Measurements from ENCODE around the gene RNF223.
A peak's percentile ranks its signal among the peaks of the same experiment; 100 is the strongest.
"Not testable (repeated sequence)": the region's sequence is repeated elsewhere in the genome, so short reads cannot be mapped to it uniquely, and the experiment has no call there.

Gene RNF223

GRCh38 chr1:1074631-1075147 is 583 bp upstream of the RNF223 start:
- DNase-seq (ENCODE audit: low read depth in 2 of 2, low spot score in 1 of 2): no peak

- no peak for DNase-seq (ENCODE audit: low read depth in 2 of 2, low spot score in 1 of 2)
Measured at GRCh38 chr1:1072849-1073742, 1.0 kb downstream of the RNF223 start.

GRCh38 chr1:1072299-1072848 is 1.7 kb downstream of the RNF223 start:
- DNase-seq (ENCODE audit: low read depth in 2 of 2, low spot score in 1 of 2): no peak

GRCh38 chr1:1071486-1072298 is 2.4 kb downstream of the RNF223 start:
- DNase-seq (ENCODE audit: low read depth in 2 of 2, low spot score in 1 of 2): no peak

- no peak for DNase-seq (ENCODE audit: low read depth in 2 of 2, low spot score in 1 of 2)
Measured at GRCh38 chr1:1069711-1070676, 4.1 kb downstream of the RNF223 start.

GRCh38 chr1:1069056-1069710 is 4.9 kb downstream of the RNF223 start:
- peak; percentile 70 to 85 for DNase-seq (ENCODE audit: low read depth in 2 of 2, low spot score in 1 of 2)

GRCh38 chr1:1068517-1069055 is 5.5 kb downstream of the RNF223 start:
- DNase-seq (ENCODE audit: low read depth in 2 of 2, low spot score in 1 of 2): no peak

GRCh38 chr1:1067860-1068516 is 6.1 kb downstream of the RNF223 start:
- no peak for DNase-seq (ENCODE audit: low read depth in 2 of 2, low spot score in 1 of 2)

GRCh38 chr1:1067284-1067859 is 6.7 kb downstream of the RNF223 start:
- DNase-seq (ENCODE audit: low read depth in 2 of 2, low spot score in 1 of 2): no peak

- no peak for DNase-seq (ENCODE audit: low read depth in 2 of 2, low spot score in 1 of 2)
Measured at GRCh38 chr1:1066403-1067283, 7.5 kb downstream of the RNF223 start.

GRCh38 chr1:1065940-1066304 is 8.2 kb downstream of the RNF223 start:
- not testable (repeated sequence) for DNase-seq (ENCODE audit: low read depth in 2 of 2, low spot score in 1 of 2)

GRCh38 chr1:1065265-1065939 is 8.7 kb downstream of the RNF223 start:
- no peak for DNase-seq (ENCODE audit: low read depth in 2 of 2, low spot score in 1 of 2)

- DNase-seq (ENCODE audit: low read depth in 2 of 2, low spot score in 1 of 2): peak; percentile 66 to 92
Measured at GRCh38 chr1:1063945-1064831, 9.9 kb downstream of the RNF223 start.

GRCh38 chr1:1063261-1063944 is 10.7 kb downstream of the RNF223 start:
- DNase-seq (ENCODE audit: low read depth in 2 of 2, low spot score in 1 of 2): no peak

GRCh38 chr1:1062348-1063163 is 11.6 kb downstream of the RNF223 start:
- no peak for DNase-seq (ENCODE audit: low read depth in 2 of 2, low spot score in 1 of 2)

Measured in stimulated activated CD8-positive, alpha-beta memory T cell treated with anti-CD3 and anti-CD28 coated beads, Interleukin-4, amount 100 ng/mL, for 4 hours (primary cell).